Spleen (tissue), 7 donors: ENCODE data around the gene CDC5L.

Experiments used
- POLR2A ChIP-seq, 3 donors: fragments of 450-650 bp; IDR thresholded peaks; one replicate each; pipeline ENCODE4 v1.5.1; 2017; ENCODE audit warnings: antibody characterized with exemption in 3 of 3, mild to moderate bottlenecking in 1 of 3
- POLR2AphosphoS5 ChIP-seq, 3 donors: sonication (generic); formaldehyde crosslinking; IDR thresholded peaks; one replicate each; pipeline ENCODE4 v1.5.1; 2017; ENCODE audit warnings: antibody characterized with exemption in 3 of 3
- TF ChIP-seq, protein P1 (sequence below), 11 experiments: fragments of 200-600 bp in 7 of 11; fragments of 450-650 bp in 4 of 11; sonication (generic) in 4 of 11; IDR thresholded peaks in 8 of 11; conservative IDR thresholded peaks in 3 of 11; 1 replicate in 7 of 11; 2 replicates in 4 of 11; pipeline versions ENCODE4 v1.4.0 to v1.8.0; 2016 to 2021; ENCODE audit warnings: antibody characterized with exemption in 11 of 11, inconsistent platforms in 4 of 11, mild to moderate bottlenecking in 1 of 11
- donor health status: DM: no; HTN: no; CAD: no; lungs with moderate emphysema.
- donor health status: DM: no; HTN: no; CAD: no.
- donor health status: DM: no; HTN: no; CAD: no.

DNA sequence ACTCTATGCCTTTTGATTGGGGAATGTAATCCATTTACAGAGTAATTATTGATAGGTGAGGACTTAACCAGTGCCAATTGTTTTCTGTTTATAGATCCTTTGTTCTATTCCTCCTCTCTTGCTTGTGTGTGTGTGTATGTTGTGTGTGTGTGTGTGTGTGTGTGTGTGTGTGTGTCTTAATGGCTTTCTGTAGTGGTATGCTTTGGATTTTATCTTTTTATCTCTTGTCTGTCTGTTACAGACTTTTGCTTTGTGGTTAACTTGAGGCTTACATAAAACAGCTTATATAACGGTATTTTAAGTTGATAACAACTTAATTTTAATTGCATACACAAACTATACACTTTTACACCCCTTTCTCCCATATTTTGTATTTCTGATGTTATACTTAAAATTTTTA is 54.7 kb downstream of the CDC5L start:
- no peak for TF ChIP-seq POLR2AphosphoS5 (IDR thresholded peaks at IDR 0.05)
- TF ChIP-seq, protein P1, sequence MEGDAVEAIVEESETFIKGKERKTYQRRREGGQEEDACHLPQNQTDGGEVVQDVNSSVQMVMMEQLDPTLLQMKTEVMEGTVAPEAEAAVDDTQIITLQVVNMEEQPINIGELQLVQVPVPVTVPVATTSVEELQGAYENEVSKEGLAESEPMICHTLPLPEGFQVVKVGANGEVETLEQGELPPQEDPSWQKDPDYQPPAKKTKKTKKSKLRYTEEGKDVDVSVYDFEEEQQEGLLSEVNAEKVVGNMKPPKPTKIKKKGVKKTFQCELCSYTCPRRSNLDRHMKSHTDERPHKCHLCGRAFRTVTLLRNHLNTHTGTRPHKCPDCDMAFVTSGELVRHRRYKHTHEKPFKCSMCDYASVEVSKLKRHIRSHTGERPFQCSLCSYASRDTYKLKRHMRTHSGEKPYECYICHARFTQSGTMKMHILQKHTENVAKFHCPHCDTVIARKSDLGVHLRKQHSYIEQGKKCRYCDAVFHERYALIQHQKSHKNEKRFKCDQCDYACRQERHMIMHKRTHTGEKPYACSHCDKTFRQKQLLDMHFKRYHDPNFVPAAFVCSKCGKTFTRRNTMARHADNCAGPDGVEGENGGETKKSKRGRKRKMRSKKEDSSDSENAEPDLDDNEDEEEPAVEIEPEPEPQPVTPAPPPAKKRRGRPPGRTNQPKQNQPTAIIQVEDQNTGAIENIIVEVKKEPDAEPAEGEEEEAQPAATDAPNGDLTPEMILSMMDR (IDR thresholded peaks at IDR 0.05 in 8 of 11, conservative IDR thresholded peaks at IDR 0.05 in 3 of 11) = no peak
- no peak for TF ChIP-seq POLR2A (IDR thresholded peaks at IDR 0.05)
